SU-DHL-6 (cell line): ENCODE measurements around the gene HGD.

Experiments used
- EZH2phosphoT487 ChIP-seq: fragments of 200-600 bp; sonication (generic), shearing (Covaris generic); conservative IDR thresholded peaks from 2 replicates; pipeline ENCODE4 v1.6.1; 2018; ENCODE audit warnings: mild to moderate bottlenecking, antibody characterized with exemption, low read length, moderate library complexity, mixed read lengths
- TF ChIP-seq, protein P1 (sequence below): fragments of 200-600 bp; sonication (generic); IDR thresholded peaks from one replicate; pipeline ENCODE4 v1.5.1; 2017; ENCODE audit warnings: antibody characterized with exemption, mild to moderate bottlenecking, low read length, moderate library complexity; ENCODE audit not compliant: insufficient read depth, poor library complexity, severe bottlenecking

DNA sequence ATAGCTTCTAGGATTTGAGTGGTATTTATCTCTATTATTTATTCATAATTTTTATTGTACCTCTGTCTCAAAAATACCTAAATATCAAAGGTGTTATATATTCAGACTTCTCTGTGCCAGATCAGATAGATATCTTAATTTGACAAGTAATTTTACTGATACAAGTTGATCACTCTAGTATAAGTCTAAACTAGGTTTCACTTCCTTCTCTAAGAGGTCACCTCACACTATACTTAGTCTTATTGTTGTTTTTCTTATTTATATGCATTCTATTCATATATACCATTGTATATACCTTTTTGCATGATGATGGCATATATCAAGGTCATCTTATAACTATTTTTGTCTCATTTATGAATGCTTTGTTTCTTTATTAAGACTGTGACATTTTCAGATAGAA lies 26.4 kb upstream of the HGD start:
- TF ChIP-seq, protein P1, sequence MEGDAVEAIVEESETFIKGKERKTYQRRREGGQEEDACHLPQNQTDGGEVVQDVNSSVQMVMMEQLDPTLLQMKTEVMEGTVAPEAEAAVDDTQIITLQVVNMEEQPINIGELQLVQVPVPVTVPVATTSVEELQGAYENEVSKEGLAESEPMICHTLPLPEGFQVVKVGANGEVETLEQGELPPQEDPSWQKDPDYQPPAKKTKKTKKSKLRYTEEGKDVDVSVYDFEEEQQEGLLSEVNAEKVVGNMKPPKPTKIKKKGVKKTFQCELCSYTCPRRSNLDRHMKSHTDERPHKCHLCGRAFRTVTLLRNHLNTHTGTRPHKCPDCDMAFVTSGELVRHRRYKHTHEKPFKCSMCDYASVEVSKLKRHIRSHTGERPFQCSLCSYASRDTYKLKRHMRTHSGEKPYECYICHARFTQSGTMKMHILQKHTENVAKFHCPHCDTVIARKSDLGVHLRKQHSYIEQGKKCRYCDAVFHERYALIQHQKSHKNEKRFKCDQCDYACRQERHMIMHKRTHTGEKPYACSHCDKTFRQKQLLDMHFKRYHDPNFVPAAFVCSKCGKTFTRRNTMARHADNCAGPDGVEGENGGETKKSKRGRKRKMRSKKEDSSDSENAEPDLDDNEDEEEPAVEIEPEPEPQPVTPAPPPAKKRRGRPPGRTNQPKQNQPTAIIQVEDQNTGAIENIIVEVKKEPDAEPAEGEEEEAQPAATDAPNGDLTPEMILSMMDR, result no peak
- TF ChIP-seq EZH2phosphoT487, result no peak
